Mesendoderm (in vitro differentiated cells): ENCODE data around the gene AFF3.

ENCODE experiments used
- DNase-seq: peaks from one replicate; pipeline ENCODE4 v3.0.0; 2013
- H2AK5ac ChIP-seq: 2 replicates; pipeline ENCODE4 v1.6.1; 2013; ENCODE audit warnings: low read length, inconsistent platforms
- H2BK120ac ChIP-seq: 2 replicates; pipeline ENCODE4 v1.6.1; 2013; ENCODE audit warnings: low read depth, mild to moderate bottlenecking, low read length, moderate library complexity, mixed read lengths
- H2BK15ac ChIP-seq: replicated peaks from 2 replicates; pipeline ENCODE4 v1.6.1; 2013; ENCODE audit warnings: low read depth, mild to moderate bottlenecking, moderate library complexity
- H2BK5ac ChIP-seq: 2 replicates; pipeline ENCODE4 v1.6.1; 2013; ENCODE audit warnings: low read length, inconsistent platforms
- H3K18ac ChIP-seq: 2 replicates; pipeline ENCODE4 v1.6.1; 2013; ENCODE audit warnings: mild to moderate bottlenecking, low read length, mixed read lengths
- H3K23ac ChIP-seq: one replicate; pipeline ENCODE4 v1.6.1; 2013; ENCODE audit warnings: low read length
- H3K27ac ChIP-seq: 2 replicates; pipeline ENCODE4 v1.5.1; 2013; ENCODE audit warnings: low read depth, mild to moderate bottlenecking, inconsistent platforms, low read length, moderate library complexity
- H3K27me3 ChIP-seq: 2 replicates; pipeline ENCODE4 v1.6.1; 2013; ENCODE audit warnings: low read length, control low read depth, mild to moderate bottlenecking, inconsistent platforms; ENCODE audit not compliant: insufficient read depth, poor library complexity
- H3K36me3 ChIP-seq: 2 replicates; pipeline ENCODE4 v1.6.1; 2013; ENCODE audit warnings: low read length, inconsistent platforms; ENCODE audit not compliant: control insufficient read depth, insufficient read depth
- H3K4ac ChIP-seq: one replicate; pipeline ENCODE4 v1.6.1; 2013; ENCODE audit warnings: low read depth, mild to moderate bottlenecking, low read length, moderate library complexity
- H3K4me1 ChIP-seq: 2 replicates; pipeline ENCODE4 v1.6.1; 2013; ENCODE audit warnings: low read depth, low read length, inconsistent platforms; ENCODE audit not compliant: control insufficient read depth
- H3K4me2 ChIP-seq: 2 replicates; pipeline ENCODE4 v1.6.1; 2013; ENCODE audit warnings: low read length
- H3K4me3 ChIP-seq: 2 replicates; pipeline ENCODE4 v1.5.1; 2013; ENCODE audit warnings: mild to moderate bottlenecking, low read length
- H3K56ac ChIP-seq: one replicate; pipeline ENCODE4 v1.6.1; 2013; ENCODE audit warnings: low read length
- H3K79me1 ChIP-seq: 2 replicates; pipeline ENCODE4 v1.6.1; 2013; ENCODE audit warnings: low read length, inconsistent platforms
- H3K79me2 ChIP-seq: 2 replicates; pipeline ENCODE4 v1.6.1; 2013; ENCODE audit warnings: mild to moderate bottlenecking, low read length; ENCODE audit not compliant: control insufficient read depth, insufficient read depth
- H3K9ac ChIP-seq: 2 replicates; pipeline ENCODE4 v1.6.1; 2013; ENCODE audit warnings: low read length, inconsistent platforms
- H4K5ac ChIP-seq: one replicate; pipeline ENCODE4 v1.6.1; 2013; ENCODE audit warnings: low read length
- H4K8ac ChIP-seq: one replicate; pipeline ENCODE4 v1.6.1; 2013; ENCODE audit warnings: low read depth, mild to moderate bottlenecking, control low read depth, low read length, moderate library complexity
- WGBS: extraction: QIAGEN DNeasy Blood & Tissue Kit; methylation state at CpG from one replicate; pipeline ENCODE4 v1.1.7; 2013; ENCODE audit warnings: low lambda C conversion rate, missing lambda C conversion rate; ENCODE audit not compliant: insufficient coverage; ENCODE audit errors: extremely low coverage; 5-methylcytosine and 5-hydroxymethylcytosine counted together

Gene AFF3

DNA sequence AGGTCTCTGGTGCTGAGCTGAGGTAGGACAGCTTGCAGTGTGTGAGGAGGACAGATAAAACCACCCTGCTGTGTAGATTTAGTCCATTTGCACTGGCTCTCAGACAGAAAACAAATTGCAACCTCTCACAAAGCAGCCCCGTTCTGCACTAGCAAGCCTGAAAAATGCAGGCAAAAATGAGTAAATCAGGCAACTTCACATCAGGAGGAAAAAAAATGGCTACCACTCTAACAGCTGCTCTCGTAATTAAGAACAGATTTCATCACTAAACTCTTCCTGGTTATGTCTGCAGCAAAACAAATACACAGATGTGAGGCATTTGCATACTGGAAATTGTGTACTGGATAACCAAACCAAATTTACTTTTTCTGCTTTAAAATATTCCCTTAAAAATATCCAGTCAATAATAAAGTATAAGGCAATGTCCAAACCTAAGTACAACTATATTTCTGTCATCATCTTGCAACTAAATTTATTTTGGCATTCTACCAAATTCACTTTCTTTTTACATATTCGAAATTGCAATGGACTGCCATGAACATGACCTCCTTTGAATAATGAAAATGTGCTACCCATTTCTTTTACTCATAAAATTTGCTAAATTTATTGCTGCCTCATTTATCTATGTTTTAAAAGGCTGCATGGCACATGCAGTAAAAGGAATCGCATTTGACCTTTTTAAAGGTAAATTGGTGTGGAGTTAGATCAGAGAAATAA is 157.4 kb downstream of the AFF3 start:
- no peak overlapping the region for H2BK5ac ChIP-seq
- H3K27me3 ChIP-seq, result no peaks in the 10 kb centered on the region
- no peak overlapping the region for H3K23ac ChIP-seq
- no peak overlapping the region for H3K18ac ChIP-seq
- H4K5ac ChIP-seq, result no peak overlapping the region
- no peak overlapping the region for H3K9ac ChIP-seq
- H3K27ac ChIP-seq, result no peak overlapping the region
- H3K79me1 ChIP-seq, result no peaks in the 10 kb centered on the region
- WGBS, result no CpG with 5 or more reads among the region's 4 CpGs
- no peak overlapping the region for H2BK120ac ChIP-seq
- no peak overlapping the region for H4K8ac ChIP-seq
- no peak overlapping the region for H3K56ac ChIP-seq
- H3K4me2 ChIP-seq, result no peak overlapping the region
- no peak overlapping the region for H2BK15ac ChIP-seq
- H3K79me2 ChIP-seq, result no peaks in the 10 kb centered on the region
- DNase-seq, result peak; percentile 3
- H2AK5ac ChIP-seq, result no peak overlapping the region
- no peaks in the 10 kb centered on the region for H3K36me3 ChIP-seq
- H3K4me3 ChIP-seq, result no peak overlapping the region
- H3K4me1 ChIP-seq, result no peaks in the 10 kb centered on the region
- no peak overlapping the region for H3K4ac ChIP-seq

DNA sequence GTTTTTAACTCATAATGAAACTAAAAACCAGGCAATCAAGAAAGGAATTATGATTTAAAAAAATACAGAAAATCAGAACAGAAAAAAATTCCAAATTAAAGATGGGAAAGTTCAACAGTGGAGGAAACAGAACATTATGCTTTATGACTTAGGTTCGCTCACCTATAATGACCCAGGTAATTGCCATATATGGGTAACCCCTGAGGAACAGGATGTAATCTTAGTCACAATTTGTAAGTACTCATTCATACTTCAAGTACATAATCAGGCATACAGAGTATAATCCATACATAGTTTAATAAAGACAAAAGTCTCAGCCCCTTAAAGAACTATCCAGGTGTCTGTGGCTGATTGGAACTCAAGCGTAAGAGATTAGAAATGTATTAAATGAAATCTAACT is 159.6 kb downstream of the AFF3 start:
- Histone ChIP-seq H3K4me1 (no peaks in the 10 kb centered on the region), H2BK15ac (no peak overlapping the region), H3K23ac (no peak overlapping the region), H3K4me2 (no peak overlapping the region), H3K79me1 (no peaks in the 10 kb centered on the region), H2AK5ac (no peak overlapping the region), H3K79me2 (no peaks in the 10 kb centered on the region), H3K27ac (no peak overlapping the region), H4K8ac (no peak overlapping the region), H3K56ac (no peak overlapping the region), H4K5ac (no peak overlapping the region), H2BK120ac (no peak overlapping the region), H3K18ac (no peak overlapping the region), H3K36me3 (no peaks in the 10 kb centered on the region), H2BK5ac (no peak overlapping the region), H3K27me3 (no peaks in the 10 kb centered on the region), H3K4me3 (no peak overlapping the region), H3K4ac (no peak overlapping the region), H3K9ac (no peak overlapping the region)
- no CpG with 5 or more reads among the region's 2 CpGs for WGBS
- no peak for DNase-seq

DNA sequence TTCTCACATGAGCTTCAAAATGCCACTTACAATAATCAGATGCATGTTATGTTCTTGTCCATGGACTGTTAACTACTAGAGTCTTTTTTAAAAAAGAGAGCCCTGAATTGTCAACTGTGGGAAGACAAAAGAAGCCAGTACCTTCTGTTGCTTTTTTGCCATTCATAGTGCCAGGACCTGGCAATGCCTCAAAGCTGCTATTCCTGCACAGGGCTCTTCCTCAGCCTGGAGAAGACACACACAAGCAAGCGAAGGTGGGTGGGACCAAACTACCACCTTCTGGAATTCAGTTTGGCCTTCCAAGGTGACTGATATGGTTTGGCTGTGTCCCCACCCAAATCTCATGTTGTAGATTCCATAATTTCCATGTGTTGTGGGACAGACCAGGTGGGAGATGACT is 160.6 kb downstream of the AFF3 start:
- Histone ChIP-seq H3K23ac (no peak overlapping the region), H2BK5ac (no peak overlapping the region), H3K9ac (no peak overlapping the region), H2AK5ac (no peak overlapping the region), H3K36me3 (no peaks in the 10 kb centered on the region), H3K79me2 (no peaks in the 10 kb centered on the region), H2BK15ac (no peak overlapping the region), H3K4ac (no peak overlapping the region), H3K18ac (no peak overlapping the region), H3K4me2 (no peak overlapping the region), H3K4me3 (no peak overlapping the region), H3K27me3 (no peaks in the 10 kb centered on the region), H4K5ac (no peak overlapping the region), H2BK120ac (no peak overlapping the region), H3K56ac (no peak overlapping the region), H3K79me1 (no peaks in the 10 kb centered on the region), H3K4me1 (no peaks in the 10 kb centered on the region), H3K27ac (no peak overlapping the region), H4K8ac (no peak overlapping the region)
- DNase-seq, result no peak
- WGBS, result no CpG with 5 or more reads among the region's 1 CpG

DNA sequence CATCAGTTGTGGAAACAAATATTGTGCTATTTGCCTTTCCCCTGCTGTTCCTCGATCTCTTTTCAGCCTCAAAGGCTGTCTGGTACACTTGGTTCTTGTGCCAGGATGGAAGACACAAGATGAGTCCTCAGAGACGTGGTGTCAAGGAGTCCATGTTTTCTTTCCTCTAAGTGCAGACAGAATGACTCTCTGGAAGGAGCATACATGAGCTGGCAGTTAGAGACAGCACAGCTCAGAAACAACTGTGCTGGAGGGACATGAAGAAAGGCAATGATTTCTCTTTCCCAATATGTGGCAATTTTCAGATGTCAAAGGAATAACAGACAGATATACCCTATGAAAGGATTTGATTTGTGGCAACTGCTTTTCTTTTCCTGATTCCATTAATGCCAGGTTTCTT is 162.2 kb downstream of the AFF3 start:
- Histone ChIP-seq H2BK15ac (no peak overlapping the region), H3K4ac (no peak overlapping the region), H3K56ac (no peak overlapping the region), H4K5ac (no peak overlapping the region), H3K4me2 (no peak overlapping the region), H3K4me3 (no peak overlapping the region), H3K9ac (no peak overlapping the region), H3K23ac (no peak overlapping the region), H2BK120ac (no peak overlapping the region), H2AK5ac (no peak overlapping the region), H3K36me3 (no peaks in the 10 kb centered on the region), H3K79me2 (no peaks in the 10 kb centered on the region), H3K27me3 (no peaks in the 10 kb centered on the region), H4K8ac (no peak overlapping the region), H3K27ac (no peak overlapping the region), H3K18ac (no peak overlapping the region), H3K79me1 (no peaks in the 10 kb centered on the region), H2BK5ac (no peak overlapping the region), H3K4me1 (no peaks in the 10 kb centered on the region)
- no peak for DNase-seq
- no CpG with 5 or more reads among the region's 2 CpGs for WGBS

DNA sequence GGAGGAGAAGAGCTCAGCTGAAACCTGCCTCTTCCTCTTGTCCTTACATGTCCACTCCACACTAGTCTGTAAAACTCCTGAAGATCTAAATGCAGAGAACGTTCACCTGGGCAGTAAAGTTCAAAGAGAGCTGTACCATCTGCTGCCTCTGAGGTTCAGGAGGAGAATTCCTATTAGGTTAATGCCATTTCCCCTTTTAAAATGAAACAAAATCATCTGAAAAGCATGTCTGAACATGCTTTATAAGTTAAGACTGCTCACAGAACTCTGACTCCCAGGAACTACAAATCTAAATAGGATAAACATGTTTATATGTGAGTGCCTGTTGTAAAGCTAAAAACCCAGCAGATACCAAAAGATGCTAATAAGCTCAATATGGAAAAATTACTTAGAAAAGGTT is 164.4 kb downstream of the AFF3 start:
- H3K4me3 ChIP-seq, result no peak overlapping the region
- no peak overlapping the region for H2AK5ac ChIP-seq
- H3K9ac ChIP-seq, result no peak overlapping the region
- H3K56ac ChIP-seq, result no peak overlapping the region
- no peaks in the 10 kb centered on the region for H3K27me3 ChIP-seq
- H2BK5ac ChIP-seq, result no peak overlapping the region
- no peak overlapping the region for H4K5ac ChIP-seq
- no peak overlapping the region for H3K18ac ChIP-seq
- H2BK120ac ChIP-seq, result no peak overlapping the region
- WGBS, result no CpG with 5 or more reads among the region's 1 CpG
- no peak overlapping the region for H4K8ac ChIP-seq
- no peak overlapping the region for H3K4ac ChIP-seq
- H3K79me1 ChIP-seq, result no peaks in the 10 kb centered on the region
- H3K27ac ChIP-seq, result no peak overlapping the region
- no peak overlapping the region for H2BK15ac ChIP-seq
- DNase-seq, result no peak
- no peaks in the 10 kb centered on the region for H3K36me3 ChIP-seq
- H3K79me2 ChIP-seq, result no peaks in the 10 kb centered on the region
- no peak overlapping the region for H3K23ac ChIP-seq
- no peaks in the 10 kb centered on the region for H3K4me1 ChIP-seq
- H3K4me2 ChIP-seq, result no peak overlapping the region

DNA sequence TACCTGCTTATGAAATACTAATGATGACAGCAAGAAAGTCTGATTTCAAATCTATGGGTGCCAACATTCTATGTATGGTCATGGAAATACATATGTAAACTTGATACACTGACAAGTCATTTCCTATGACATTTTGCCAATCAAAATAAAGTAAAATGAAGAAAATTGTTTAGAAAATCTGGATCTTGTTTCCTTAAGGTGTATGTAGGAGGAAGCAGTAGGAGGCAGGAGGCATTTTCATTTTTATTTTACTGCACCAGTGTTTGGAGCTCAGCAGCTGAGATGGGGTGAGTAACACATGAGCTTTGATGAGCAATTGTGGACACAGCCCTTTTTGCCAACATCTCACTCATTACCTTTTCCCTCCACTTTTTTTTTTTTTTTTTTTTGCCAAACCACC is 167.0 kb downstream of the AFF3 start:
- no peak overlapping the region for H3K18ac ChIP-seq
- H3K23ac ChIP-seq, result no peak overlapping the region
- H2BK120ac ChIP-seq, result no peak overlapping the region
- H2AK5ac ChIP-seq, result no peak overlapping the region
- no peak overlapping the region for H4K5ac ChIP-seq
- no peaks in the 10 kb centered on the region for H3K36me3 ChIP-seq
- H3K56ac ChIP-seq, result no peak overlapping the region
- H3K27me3 ChIP-seq, result no peaks in the 10 kb centered on the region
- no peak overlapping the region for H2BK5ac ChIP-seq
- no peak overlapping the region for H4K8ac ChIP-seq
- no peak overlapping the region for H3K4me3 ChIP-seq
- H3K4me1 ChIP-seq, result no peaks in the 10 kb centered on the region
- H3K4ac ChIP-seq, result no peak overlapping the region
- H3K79me1 ChIP-seq, result no peaks in the 10 kb centered on the region
- no peak overlapping the region for H3K4me2 ChIP-seq
- no peak overlapping the region for H3K27ac ChIP-seq
- no peaks in the 10 kb centered on the region for H3K79me2 ChIP-seq
- DNase-seq, result no peak
- H2BK15ac ChIP-seq, result no peak overlapping the region
- no peak overlapping the region for H3K9ac ChIP-seq
